Caco-2 (cell line): ENCODE data around the gene NBAS. TPM values are rescaled to one million over a fixed set of nuclear protein-coding genes. Genes with fewer than 3 reads are reported as not detected.

Experiments
- BruUV-seq: library from RNA; stranded (reverse); fragments of 400-500 nt; replicated peaks from 2 replicates; lab custom pipeline; 2021; lab: Mats Ljungman, UMichigan
- CTCF ChIA-PET: fragments of 300-600 bp; sonication (Branson Sonifier 250); formaldehyde crosslinking; loops from one replicate; lab custom pipeline; 2022; ENCODE audit warnings: antibody characterized with exemption; lab: Charles Lee
- POLR2A ChIA-PET: fragments of 300-600 bp; sonication (Branson Sonifier 250); formaldehyde crosslinking; loops from one replicate; lab custom pipeline; 2022; ENCODE audit warnings: antibody characterized with exemption; lab: Charles Lee
- DNase-seq, 2 experiments: peaks; one replicate each; pipeline versions ENCODE4 v3.0.0 to v3.0.0-alpha.2; 2020 to 2022
- H3K27me3 ChIP-seq: replicated peaks from 2 replicates; pipeline ENCODE4 v1.6.0; 2011; ENCODE audit warnings: low read length; ENCODE audit not compliant: control insufficient read depth, insufficient read depth
- H3K36me3 ChIP-seq: 2 replicates; pipeline ENCODE4 v1.5.1; 2011; ENCODE audit warnings: low read length; ENCODE audit not compliant: control insufficient read depth, insufficient read depth
- H3K4me1 ChIP-seq: fragments of 250-450 bp; sonication (Bioruptor Pico); 2 replicates; pipeline ENCODE4 v1.5.1; 2020; ENCODE audit warnings: mild to moderate bottlenecking
- H3K4me3 ChIP-seq: 2 replicates; pipeline ENCODE4 v1.5.1; 2011; ENCODE audit warnings: low read depth, mild to moderate bottlenecking, control low read depth, low read length
- H3K9me3 ChIP-seq: fragments of 250-450 bp; sonication (Bioruptor Pico); 2 replicates; pipeline ENCODE4 v1.5.1; 2020; ENCODE audit warnings: mild to moderate bottlenecking, moderate library complexity
- H3K27ac Mint-ChIP-seq: one replicate; pipeline ENCODE4 v1.8.0; 2022; ENCODE audit warnings: mixed read lengths; ENCODE audit not compliant: unreplicated experiment
- H3K27me3 Mint-ChIP-seq: one replicate; pipeline ENCODE4 v1.8.0; 2022; ENCODE audit warnings: mixed read lengths; ENCODE audit not compliant: insufficient read depth, unreplicated experiment
- H3K36me3 Mint-ChIP-seq: one replicate; pipeline ENCODE4 v1.8.0; 2022; ENCODE audit warnings: mild to moderate bottlenecking, mixed read lengths; ENCODE audit not compliant: insufficient read depth, unreplicated experiment
- H3K4me1 Mint-ChIP-seq: one replicate; pipeline ENCODE4 v1.8.0; 2022; ENCODE audit warnings: low read depth, mixed read lengths; ENCODE audit not compliant: unreplicated experiment
- H3K4me3 Mint-ChIP-seq: one replicate; pipeline ENCODE4 v1.8.0; 2022; ENCODE audit warnings: mild to moderate bottlenecking, moderate library complexity, mixed read lengths; ENCODE audit not compliant: unreplicated experiment
- H3K9me3 Mint-ChIP-seq: one replicate; pipeline ENCODE4 v1.8.0; 2022; ENCODE audit warnings: mixed read lengths; ENCODE audit not compliant: unreplicated experiment
- intact Hi-C: fragments of 100-400 bp; cut with micrococcal nuclease; formaldehyde crosslinking; loops from one replicate; pipeline ENCODE4 v1.10.0; 2022; ENCODE audit not compliant: unreplicated experiment
- total RNA-seq: library from RNA; stranded (reverse); gene quantifications from 2 replicates; pipeline ENCODE4 v1.2.3, GENCODE V29; 2022
- TF ChIP-seq, protein P1 (sequence below), 2 experiments: fragments of 200-600 bp in 1 of 2; IDR thresholded peaks; 1 replicate in 1 of 2; 2 replicates in 1 of 2; pipeline versions ENCODE4 v1.5.1 to v1.8.0; 2011 to 2022; ENCODE audit warnings: antibody characterized with exemption in 1 of 2, control low read depth in 1 of 2, inconsistent platforms in 1 of 2, low read depth in 1 of 2, low read length in 1 of 2, mild to moderate bottlenecking in 1 of 2, moderate library complexity in 1 of 2; ENCODE audit not compliant: insufficient read depth in 1 of 2, severe bottlenecking in 1 of 2, unreplicated experiment in 1 of 2

Gene NBAS
- total RNA-seq, 1 experiment from 2014 or later: 31.1 TPM

DNA sequence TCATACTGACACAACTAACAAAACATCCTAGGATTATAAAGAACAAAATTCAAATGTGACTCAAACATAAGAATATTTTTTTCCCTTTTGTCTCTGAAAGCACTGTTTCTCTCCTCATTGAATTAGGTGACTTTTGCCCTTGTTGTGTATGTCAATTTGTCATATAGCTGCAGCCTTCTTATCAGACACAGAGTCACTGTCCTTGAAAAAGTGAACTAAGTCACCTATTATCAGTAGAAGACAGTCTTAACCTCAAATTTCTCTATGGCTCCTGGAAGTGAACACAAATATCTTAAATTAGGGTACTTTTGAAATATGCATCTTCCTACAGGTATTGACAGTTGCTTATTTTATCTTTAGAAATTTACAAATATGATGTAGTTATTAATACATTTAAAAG lies 360.6 kb downstream of the NBAS start:
- Histone ChIP-seq H3K36me3 (no peaks in the 10 kb centered on the region), H3K4me3 (no peak overlapping the region), H3K4me1 (no peaks in the 10 kb centered on the region), H3K9me3 (no peaks in the 10 kb centered on the region), H3K27me3 (no peaks in the 10 kb centered on the region)
- TF ChIP-seq, protein P1, sequence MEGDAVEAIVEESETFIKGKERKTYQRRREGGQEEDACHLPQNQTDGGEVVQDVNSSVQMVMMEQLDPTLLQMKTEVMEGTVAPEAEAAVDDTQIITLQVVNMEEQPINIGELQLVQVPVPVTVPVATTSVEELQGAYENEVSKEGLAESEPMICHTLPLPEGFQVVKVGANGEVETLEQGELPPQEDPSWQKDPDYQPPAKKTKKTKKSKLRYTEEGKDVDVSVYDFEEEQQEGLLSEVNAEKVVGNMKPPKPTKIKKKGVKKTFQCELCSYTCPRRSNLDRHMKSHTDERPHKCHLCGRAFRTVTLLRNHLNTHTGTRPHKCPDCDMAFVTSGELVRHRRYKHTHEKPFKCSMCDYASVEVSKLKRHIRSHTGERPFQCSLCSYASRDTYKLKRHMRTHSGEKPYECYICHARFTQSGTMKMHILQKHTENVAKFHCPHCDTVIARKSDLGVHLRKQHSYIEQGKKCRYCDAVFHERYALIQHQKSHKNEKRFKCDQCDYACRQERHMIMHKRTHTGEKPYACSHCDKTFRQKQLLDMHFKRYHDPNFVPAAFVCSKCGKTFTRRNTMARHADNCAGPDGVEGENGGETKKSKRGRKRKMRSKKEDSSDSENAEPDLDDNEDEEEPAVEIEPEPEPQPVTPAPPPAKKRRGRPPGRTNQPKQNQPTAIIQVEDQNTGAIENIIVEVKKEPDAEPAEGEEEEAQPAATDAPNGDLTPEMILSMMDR (IDR thresholded peaks at IDR 0.05; ENCODE audit: insufficient read depth in 1 of 2, low read depth in 1 of 2, low read length in 1 of 2, severe bottlenecking in 1 of 2, unreplicated experiment in 1 of 2): no peak
- H3K9me3 Mint-ChIP-seq: no peaks in the 10 kb centered on the region
- no peaks in the 10 kb centered on the region for H3K4me1 Mint-ChIP-seq
- CTCF ChIA-PET: no interaction called here
- no peaks in the 10 kb centered on the region for H3K36me3 Mint-ChIP-seq
- no peak for DNase-seq
- H3K27me3 Mint-ChIP-seq: no peaks in the 10 kb centered on the region
- intact Hi-C loops: no loop called here
- BruUV-seq: no TSS peak
- no peak overlapping the region for H3K27ac Mint-ChIP-seq
- H3K4me3 Mint-ChIP-seq: no peak overlapping the region
- POLR2A ChIA-PET: no interaction called here

DNA sequence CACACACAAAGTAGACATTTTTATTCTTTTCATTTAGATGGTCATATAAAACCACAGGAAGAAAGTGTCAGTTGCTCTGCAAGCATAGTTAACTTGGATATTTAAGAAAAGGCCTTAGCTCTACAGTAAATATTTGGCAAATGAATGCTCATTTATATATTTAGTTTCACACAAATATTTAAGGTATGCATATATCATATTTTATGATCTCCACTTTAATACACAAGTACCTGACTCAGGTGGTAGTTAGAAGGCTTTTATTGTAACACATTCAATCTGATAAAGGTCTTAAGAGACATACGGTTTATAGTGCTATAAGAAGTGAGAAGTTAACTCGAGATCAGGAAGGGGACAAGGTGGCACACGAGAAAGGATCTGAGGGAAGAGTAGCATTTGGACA lies 363.1 kb downstream of the NBAS start:
- intact Hi-C loops: no loop called here
- Mint-ChIP-seq H3K9me3 (no peaks in the 10 kb centered on the region), H3K27ac (no peak overlapping the region), H3K4me3 (no peak overlapping the region), H3K36me3 (no peaks in the 10 kb centered on the region), H3K4me1 (no peaks in the 10 kb centered on the region), H3K27me3 (no peaks in the 10 kb centered on the region)
- ChIA-PET CTCF (no interaction called here), POLR2A (no interaction called here)
- H3K4me1 ChIP-seq: no peaks in the 10 kb centered on the region
- no peak overlapping the region for H3K4me3 ChIP-seq
- TF ChIP-seq, protein P1 (IDR thresholded peaks at IDR 0.05; ENCODE audit: insufficient read depth in 1 of 2, low read depth in 1 of 2, low read length in 1 of 2, severe bottlenecking in 1 of 2, unreplicated experiment in 1 of 2): no peak
- DNase-seq: no peak
- no peaks in the 10 kb centered on the region for H3K36me3 ChIP-seq
- no TSS peak for BruUV-seq
- no peaks in the 10 kb centered on the region for H3K27me3 ChIP-seq
- no peaks in the 10 kb centered on the region for H3K9me3 ChIP-seq

DNA sequence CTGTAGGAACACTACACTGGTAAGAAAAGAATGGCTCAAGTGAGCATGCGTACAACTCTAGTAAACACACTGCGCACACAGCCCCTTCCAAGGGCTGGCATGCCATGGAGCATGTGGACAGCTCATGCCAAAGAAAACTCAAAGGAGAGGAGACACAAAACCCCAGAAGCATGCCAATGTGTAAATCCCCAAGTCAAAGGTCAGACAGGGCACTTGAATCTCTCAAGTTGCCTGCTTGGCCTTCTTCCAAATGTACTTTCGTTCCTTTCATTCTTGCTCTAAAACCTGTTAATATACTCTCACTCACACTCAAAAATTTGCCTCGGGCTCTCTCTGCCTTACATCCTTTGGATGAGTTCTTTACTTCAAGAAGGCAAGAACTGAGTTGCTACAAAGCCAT lies 365.3 kb downstream of the NBAS start:
- Mint-ChIP-seq H3K4me1 (peaks cover 7% of the 10 kb centered on the region), H3K36me3 (peaks cover 6% of the 10 kb centered on the region), H3K9me3 (no peaks in the 10 kb centered on the region), H3K27me3 (no peaks in the 10 kb centered on the region), H3K27ac (no peak overlapping the region), H3K4me3 (no peak overlapping the region)
- BruUV-seq: no TSS peak
- no peak for DNase-seq
- TF ChIP-seq, protein P1 (IDR thresholded peaks at IDR 0.05; ENCODE audit: insufficient read depth in 1 of 2, low read depth in 1 of 2, low read length in 1 of 2, severe bottlenecking in 1 of 2, unreplicated experiment in 1 of 2): no peak
- Histone ChIP-seq H3K36me3 (no peaks in the 10 kb centered on the region), H3K27me3 (no peaks in the 10 kb centered on the region), H3K4me3 (no peak overlapping the region), H3K4me1 (no peaks in the 10 kb centered on the region), H3K9me3 (no peaks in the 10 kb centered on the region)
- intact Hi-C loops: no loop called here
- CTCF ChIA-PET: no interaction called here
- POLR2A ChIA-PET: no interaction called here
